Subcutaneous abdominal adipose tissue (tissue), 5 donors: ENCODE data around the gene TFEC.
"Not testable (repeated sequence)": the region's sequence is repeated elsewhere in the genome, so short reads cannot be mapped to it uniquely, and the experiment has no call there.

Experiments used
- H3K27ac ChIP-seq: one replicate; pipeline ENCODE4 v1.7.0; 2013; ENCODE audit warnings: low read depth, mild to moderate bottlenecking, inconsistent platforms, low read length, moderate library complexity
- H3K27me3 ChIP-seq, 5 donors: one replicate each; pipeline ENCODE4 v1.7.0; 2013; ENCODE audit warnings: low read length in 5 of 5, inconsistent platforms in 1 of 5; ENCODE audit not compliant: control insufficient read depth in 5 of 5, insufficient read depth in 4 of 5
- H3K36me3 ChIP-seq, 5 donors: one replicate each; pipeline ENCODE4 v1.7.0; 2013; ENCODE audit warnings: low read length in 5 of 5; ENCODE audit not compliant: control insufficient read depth in 5 of 5, insufficient read depth in 5 of 5
- H3K4me1 ChIP-seq, 5 donors: one replicate each; pipeline ENCODE4 v1.7.0; 2013; ENCODE audit warnings: low read length in 5 of 5, mild to moderate bottlenecking in 3 of 5, moderate library complexity in 1 of 5; ENCODE audit not compliant: control insufficient read depth in 5 of 5, insufficient read depth in 5 of 5
- H3K4me3 ChIP-seq, 5 donors: one replicate each; pipeline ENCODE4 v1.7.0; 2013; ENCODE audit warnings: low read length in 5 of 5, low read depth in 1 of 5
- H3K9ac ChIP-seq, 5 donors: one replicate each; pipeline ENCODE4 v1.7.0; 2013; ENCODE audit warnings: low read length in 5 of 5, mild to moderate bottlenecking in 4 of 5, moderate library complexity in 3 of 5
- H3K9me3 ChIP-seq, 5 donors: one replicate each; pipeline ENCODE4 v1.7.0; 2013; ENCODE audit warnings: low read length in 5 of 5; ENCODE audit not compliant: control insufficient read depth in 5 of 5
- donor health status: healthy.
- donor health status: healthy.
- donor health status: healthy.
- donor health status: healthy.
- donor health status: healthy.

The TFEC gene

GRCh38 chr7:116030651-116031276, at the start of gene TFEC:
TFEC (minus strand) TSS chr7:116030763; CDS start chr7:115984441, 46,322 bp downstream.
- peak within 1 kb of the TSS; percentile 9 to 45 (median 19) for H3K4me3 ChIP-seq
- peaks cover 0 to 14% (median 0%) of the 10 kb centered on the region in 5 donors for H3K4me1 ChIP-seq
- no peaks in the 10 kb centered on the region for H3K36me3 ChIP-seq
- no peaks in the 10 kb centered on the region for H3K27me3 ChIP-seq
- no peaks in the 10 kb centered on the region for H3K9me3 ChIP-seq
- H3K27ac ChIP-seq = peak within 1 kb of the TSS; percentile 27
- no peak within 1 kb of the TSS for H3K9ac ChIP-seq

- H3K4me1 ChIP-seq = no peaks in the 10 kb centered on the region
- H3K9ac ChIP-seq = no peak overlapping the region
- H3K4me3 ChIP-seq = no peak overlapping the region
- no peak overlapping the region for H3K27ac ChIP-seq
- peaks cover 0 to 3% (median 0%) of the 10 kb centered on the region in 5 donors for H3K9me3 ChIP-seq
- no peaks in the 10 kb centered on the region for H3K36me3 ChIP-seq
- no peaks in the 10 kb centered on the region for H3K27me3 ChIP-seq
These were observed 45.0 kb upstream of the TFEC start for GRCh38 chr7:116075351-116076145.

- H3K9ac ChIP-seq = no peak overlapping the region
- H3K4me3 ChIP-seq = no peak overlapping the region
- peaks cover 0 to under 1% (median 0%) of the 10 kb centered on the region in 5 donors for H3K9me3 ChIP-seq
- no peak overlapping the region for H3K27ac ChIP-seq
- H3K4me1 ChIP-seq = no peaks in the 10 kb centered on the region
- no peaks in the 10 kb centered on the region for H3K27me3 ChIP-seq
- H3K36me3 ChIP-seq = no peaks in the 10 kb centered on the region
These were observed 41.1 kb upstream of the TFEC start for GRCh38 chr7:116071629-116072028.

- Histone ChIP-seq H3K4me1 (no peaks in the 10 kb centered on the region), H3K27ac (no peak overlapping the region), H3K9ac (no peak overlapping the region)
These were observed 33.6 kb upstream of the TFEC start for GRCh38 chr7:116064179-116064578.

GRCh38 chr7:116062666-116063065, 32.1 kb upstream of the TFEC start:
- H3K9me3 ChIP-seq = peaks cover 0 to 3% (median 0%) of the 10 kb centered on the region in 5 donors
- no peaks in the 10 kb centered on the region for H3K36me3 ChIP-seq

More at GRCh38 chr7:116064179-116064578, 33.6 kb upstream of the TFEC start:
- H3K4me3 ChIP-seq = no peak overlapping the region
- peaks cover 0 to 3% (median 0%) of the 10 kb centered on the region in 5 donors for H3K9me3 ChIP-seq
- H3K27me3 ChIP-seq = no peaks in the 10 kb centered on the region
- no peaks in the 10 kb centered on the region for H3K36me3 ChIP-seq

GRCh38 chr7:116052006-116052405, 21.4 kb upstream of the TFEC start:
- Histone ChIP-seq H3K4me3 (no peak overlapping the region), H3K27me3 (no peaks in the 10 kb centered on the region), H3K9ac (no peak overlapping the region), H3K4me1 (no peaks in the 10 kb centered on the region), H3K27ac (no peak overlapping the region), H3K9me3 (peaks cover 0 to 3% (median 0%) of the 10 kb centered on the region in 5 donors), H3K36me3 (no peaks in the 10 kb centered on the region)

More at GRCh38 chr7:116062666-116063065, 32.1 kb upstream of the TFEC start:
- no peak overlapping the region for H3K9ac ChIP-seq
- no peak overlapping the region for H3K4me3 ChIP-seq
- no peak overlapping the region for H3K27ac ChIP-seq
- H3K4me1 ChIP-seq = no peaks in the 10 kb centered on the region
- H3K27me3 ChIP-seq = no peaks in the 10 kb centered on the region

- H3K9me3 ChIP-seq = not testable (repeated sequence)
These were observed 16.7 kb upstream of the TFEC start for GRCh38 chr7:116047261-116047660.

GRCh38 chr7:116045532-116045931, 15.0 kb upstream of the TFEC start:
- H3K4me1 ChIP-seq = no peaks in the 10 kb centered on the region
- H3K27ac ChIP-seq = no peak overlapping the region
- no peaks in the 10 kb centered on the region for H3K27me3 ChIP-seq
- H3K9me3 ChIP-seq = peaks cover 0 to 5% (median 0%) of the 10 kb centered on the region in 5 donors
- H3K9ac ChIP-seq = no peak overlapping the region
- H3K36me3 ChIP-seq = no peaks in the 10 kb centered on the region
- H3K4me3 ChIP-seq = no peak overlapping the region

More at GRCh38 chr7:116047261-116047660, 16.7 kb upstream of the TFEC start:
- H3K4me3 ChIP-seq, H3K4me1 ChIP-seq, H3K27ac ChIP-seq, H3K27me3 ChIP-seq, H3K36me3 ChIP-seq, H3K9ac ChIP-seq: not testable (repeated sequence)

- Histone ChIP-seq H3K4me3 (no peak overlapping the region), H3K9me3 (no peaks in the 10 kb centered on the region), H3K9ac (no peak overlapping the region), H3K4me1 (no peaks in the 10 kb centered on the region), H3K27ac (no peak overlapping the region), H3K36me3 (no peaks in the 10 kb centered on the region), H3K27me3 (no peaks in the 10 kb centered on the region)
These were observed 11.1 kb upstream of the TFEC start for GRCh38 chr7:116041615-116042014.

- Histone ChIP-seq H3K9ac (no peak overlapping the region), H3K4me3 (no peak overlapping the region), H3K27ac (no peak overlapping the region), H3K9me3 (no peaks in the 10 kb centered on the region), H3K36me3 (no peaks in the 10 kb centered on the region), H3K4me1 (peaks cover 0 to 4% (median 0%) of the 10 kb centered on the region in 5 donors), H3K27me3 (no peaks in the 10 kb centered on the region)
These were observed 6.8 kb upstream of the TFEC start for GRCh38 chr7:116037401-116037800.
